Renal cortex interstitium (tissue), 3 donors: Measurements from ENCODE around the gene GCFC2. TPM values are rescaled to one million over a fixed set of nuclear protein-coding genes. Genes with fewer than 3 reads are reported as not detected.

Experiments
- polyA plus RNA-seq, 3 donors: library from polyadenylated mRNA; unstranded; fragments of 120-200 nt; gene quantifications; one replicate each; pipeline ENCODE4 v1.2.1, GENCODE V29; 2013; ENCODE audit not compliant: insufficient read length in 3 of 3

The GCFC2 gene
- polyA plus RNA-seq, 3 donors = 37.5 to 53.4 (median 53.2) TPM

Other genes with a start within 250 kb of the GCFC2 start
- 10 to 100 TPM; 12.2 to 17.6 (median 16.0) TPM for gene EVA1A, start 150.0 kb downstream of the GCFC2 start, polyA plus RNA-seq
- 10 to 100 TPM; 61.3 to 63.2 (median 62.9) TPM for gene MRPL19, start 64.1 kb downstream of the GCFC2 start, polyA plus RNA-seq